Gastroesophageal sphincter (tissue), 4 donors: ENCODE data around the gene TSSK3. TPM values are rescaled to one million over a fixed set of nuclear protein-coding genes. Genes with fewer than 3 reads are reported as not detected.

ENCODE experiments used
- ATAC-seq: fragments of 150-250 bp; one replicate; pipeline ENCODE4 v1.9.1; 2016; ENCODE audit warnings: mild to moderate bottlenecking, moderate library complexity
- H3K27ac ChIP-seq, 4 donors: fragments of 200-600 bp; sonication (generic) in 3 of 4; 1 replicate in 3 of 4; 2 replicates in 1 of 4; pipeline ENCODE4 v1.5.1; 2016 to 2019
- H3K27me3 ChIP-seq: fragments of 200-600 bp; sonication (generic); one replicate; pipeline ENCODE4 v1.5.1; 2019
- H3K36me3 ChIP-seq, 2 donors: fragments of 200-600 bp; sonication (generic); one replicate each; pipeline ENCODE4 v1.5.1; 2019; ENCODE audit warnings: control low read depth in 1 of 2
- H3K4me1 ChIP-seq, 3 donors: fragments of 200-600 bp; sonication (generic); 1 replicate in 2 of 3; 2 replicates in 1 of 3; pipeline ENCODE4 v1.5.1; 2016 to 2019; ENCODE audit warnings: control low read depth in 2 of 3
- H3K4me3 ChIP-seq, 2 donors: fragments of 200-600 bp; sonication (generic); one replicate each; pipeline ENCODE4 v1.5.1; 2019; ENCODE audit warnings: mild to moderate bottlenecking in 1 of 2, moderate library complexity in 1 of 2
- H3K9me3 ChIP-seq, 3 donors: fragments of 200-600 bp; sonication (generic); one replicate each; pipeline ENCODE4 v1.5.1; 2017 to 2019; ENCODE audit warnings: control low read depth in 2 of 3
- EP300 ChIP-seq: sonication (generic); formaldehyde crosslinking; IDR thresholded peaks from one replicate; pipeline ENCODE4 v1.6.1; 2017; ENCODE audit warnings: antibody characterized with exemption, mild to moderate bottlenecking
- POLR2A ChIP-seq, 2 donors: fragments of 450-650 bp; IDR thresholded peaks; one replicate each; pipeline ENCODE4 v1.6.1; 2017; ENCODE audit warnings: antibody characterized with exemption in 2 of 2, mild to moderate bottlenecking in 2 of 2, moderate library complexity in 1 of 2
- POLR2AphosphoS5 ChIP-seq: sonication (generic); formaldehyde crosslinking; IDR thresholded peaks from one replicate; pipeline ENCODE4 v1.6.1; 2017; ENCODE audit warnings: antibody characterized with exemption
- WGBS, 2 donors: methylation state at CpG; one replicate each; pipeline ENCODE4 v1.1.5; 2018; ENCODE audit warnings: low coverage in 1 of 2; 5-methylcytosine and 5-hydroxymethylcytosine counted together
- total RNA-seq, 4 donors: library from RNA; depleted of rRNA; stranded (reverse); fragments of >200 nt; gene quantifications; one replicate each; pipeline ENCODE4 v1.1.0, GENCODE V29; 2016
- TF ChIP-seq, protein P1 (sequence below), 4 experiments: fragments of 200-600 bp in 2 of 4; fragments of 450-650 bp in 2 of 4; sonication (generic) in 1 of 4; IDR thresholded peaks; one replicate each; pipeline ENCODE4 v1.5.1; 2017 to 2019; ENCODE audit warnings: antibody characterized with exemption in 4 of 4, mild to moderate bottlenecking in 2 of 4, moderate library complexity in 2 of 4

Gene TSSK3
- total RNA-seq, 4 donors from 2014 or later, result 3.6 TPM; not detected in 3

- H3K4me3 ChIP-seq, result no peak overlapping the region
- TF ChIP-seq, protein P1, sequence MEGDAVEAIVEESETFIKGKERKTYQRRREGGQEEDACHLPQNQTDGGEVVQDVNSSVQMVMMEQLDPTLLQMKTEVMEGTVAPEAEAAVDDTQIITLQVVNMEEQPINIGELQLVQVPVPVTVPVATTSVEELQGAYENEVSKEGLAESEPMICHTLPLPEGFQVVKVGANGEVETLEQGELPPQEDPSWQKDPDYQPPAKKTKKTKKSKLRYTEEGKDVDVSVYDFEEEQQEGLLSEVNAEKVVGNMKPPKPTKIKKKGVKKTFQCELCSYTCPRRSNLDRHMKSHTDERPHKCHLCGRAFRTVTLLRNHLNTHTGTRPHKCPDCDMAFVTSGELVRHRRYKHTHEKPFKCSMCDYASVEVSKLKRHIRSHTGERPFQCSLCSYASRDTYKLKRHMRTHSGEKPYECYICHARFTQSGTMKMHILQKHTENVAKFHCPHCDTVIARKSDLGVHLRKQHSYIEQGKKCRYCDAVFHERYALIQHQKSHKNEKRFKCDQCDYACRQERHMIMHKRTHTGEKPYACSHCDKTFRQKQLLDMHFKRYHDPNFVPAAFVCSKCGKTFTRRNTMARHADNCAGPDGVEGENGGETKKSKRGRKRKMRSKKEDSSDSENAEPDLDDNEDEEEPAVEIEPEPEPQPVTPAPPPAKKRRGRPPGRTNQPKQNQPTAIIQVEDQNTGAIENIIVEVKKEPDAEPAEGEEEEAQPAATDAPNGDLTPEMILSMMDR (IDR thresholded peaks at IDR 0.05), result no peak
- TF ChIP-seq EP300 (no peak), POLR2A (IDR thresholded peaks at IDR 0.05) (no peak), POLR2AphosphoS5 (no peak)
- H3K4me1 ChIP-seq, result peaks cover 0 to 22% (median 12%) of the 10 kb centered on the region in 3 donors
- no peak overlapping the region for H3K27ac ChIP-seq
- no peaks in the 10 kb centered on the region for H3K9me3 ChIP-seq
- WGBS, 2 donors, result 76% methylated on average over 4 of the region's 6 CpGs; no CpG with 5 or more reads in 1 of the 2 donors
- H3K36me3 ChIP-seq, result peaks cover 0 to 77% of the 10 kb centered on the region in 2 donors
- H3K27me3 ChIP-seq, result no peaks in the 10 kb centered on the region
- ATAC-seq, result no peak
These were observed 3.1 kb downstream of the TSSK3 start for GRCh38 chr1:32365445-32365844.

DNA sequence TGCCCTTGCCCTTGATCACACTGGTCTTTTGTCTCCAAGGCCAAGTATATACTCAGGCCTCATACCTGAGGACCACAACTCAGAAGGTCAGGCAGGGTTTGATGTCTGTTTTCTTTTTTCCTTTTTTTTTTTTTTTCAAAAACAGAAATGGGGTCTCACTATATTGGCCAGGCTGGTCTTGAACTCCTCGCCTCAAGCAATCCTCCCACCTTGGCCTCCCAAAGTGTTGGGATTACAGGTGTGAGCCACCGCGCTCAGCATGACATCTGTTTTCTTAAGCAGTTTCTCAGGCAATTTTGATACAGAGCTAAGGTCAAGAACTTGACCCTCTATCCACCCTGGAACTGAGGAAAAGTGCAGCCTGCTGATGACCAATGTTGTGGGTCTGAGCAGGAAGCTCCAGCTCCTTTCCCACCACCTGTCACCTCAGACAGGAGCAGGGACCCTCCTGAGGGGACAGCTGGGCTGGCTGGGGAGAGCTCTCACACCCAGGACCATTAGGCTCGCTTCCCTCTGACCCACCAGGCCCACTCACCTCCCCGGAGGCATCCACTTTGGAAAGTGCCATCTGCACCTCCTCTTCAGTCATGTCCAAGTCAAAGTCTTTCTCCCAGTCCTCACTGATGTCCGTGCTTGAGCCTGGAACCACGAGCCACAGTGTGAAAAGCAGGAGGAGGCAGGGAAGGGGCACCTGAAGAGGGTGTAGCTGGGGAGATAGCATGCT is 5.7 kb downstream of the TSSK3 start:
- 85 to 95% methylated on average over 5 to 7 of the region's 7 CpGs for WGBS, 2 donors
- no peak for ATAC-seq
- TF ChIP-seq, protein P1 (IDR thresholded peaks at IDR 0.05), result no peak
- no peak for TF ChIP-seq EP300
- no peak for TF ChIP-seq POLR2A (IDR thresholded peaks at IDR 0.05)
- no peak for TF ChIP-seq POLR2AphosphoS5
- Histone ChIP-seq H3K4me3 (no peak overlapping the region), H3K27ac (no peak overlapping the region), H3K9me3 (no peaks in the 10 kb centered on the region), H3K27me3 (no peaks in the 10 kb centered on the region), H3K4me1 (peaks cover 0 to under 1% (median 0%) of the 10 kb centered on the region in 3 donors), H3K36me3 (peaks cover 0 to 95% of the 10 kb centered on the region in 2 donors)

DNA sequence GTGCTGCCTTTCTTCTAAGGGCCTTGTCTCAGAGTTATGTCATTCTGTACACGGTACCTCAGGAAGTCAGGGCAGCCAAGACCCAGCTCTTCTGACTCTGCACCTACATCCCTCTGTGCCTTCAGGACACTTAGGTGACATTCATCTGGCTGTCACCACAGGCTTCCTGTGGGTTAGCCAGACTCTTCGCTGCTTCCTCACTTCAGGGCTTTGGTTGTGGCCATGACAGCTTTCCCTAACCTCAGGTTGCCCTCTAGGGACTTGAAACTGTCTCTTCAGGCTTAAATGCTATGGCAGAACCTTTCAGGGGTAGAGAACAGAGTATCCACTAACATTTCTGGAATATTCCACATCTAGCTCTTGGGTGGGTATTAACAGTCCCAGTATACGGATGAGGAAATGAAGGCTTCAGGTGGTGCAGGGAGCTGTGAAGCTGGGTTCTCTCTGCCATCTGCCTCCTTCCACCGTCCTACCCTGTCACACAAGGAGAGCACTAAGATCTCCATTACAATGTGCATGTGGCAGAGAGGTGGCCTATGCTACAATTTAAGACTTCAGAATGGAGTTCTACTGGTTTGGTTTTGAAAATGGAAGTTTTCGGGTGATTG is 9.9 kb downstream of the TSSK3 start:
- H3K27ac ChIP-seq, result no peak overlapping the region
- TF ChIP-seq POLR2AphosphoS5 (no peak), POLR2A (IDR thresholded peaks at IDR 0.05) (no peak), EP300 (no peak)
- TF ChIP-seq, protein P1 (IDR thresholded peaks at IDR 0.05), result no peak
- ATAC-seq, result no peak
- no peaks in the 10 kb centered on the region for H3K4me1 ChIP-seq
- no peaks in the 10 kb centered on the region for H3K27me3 ChIP-seq
- 73 to 90% methylated on average over 5 of the region's 5 CpGs for whole genome bisulfite sequencing, 2 donors
- H3K4me3 ChIP-seq, result no peak overlapping the region
- no peaks in the 10 kb centered on the region for H3K9me3 ChIP-seq
- H3K36me3 ChIP-seq, result peaks cover 0 to 95% of the 10 kb centered on the region in 2 donors

DNA sequence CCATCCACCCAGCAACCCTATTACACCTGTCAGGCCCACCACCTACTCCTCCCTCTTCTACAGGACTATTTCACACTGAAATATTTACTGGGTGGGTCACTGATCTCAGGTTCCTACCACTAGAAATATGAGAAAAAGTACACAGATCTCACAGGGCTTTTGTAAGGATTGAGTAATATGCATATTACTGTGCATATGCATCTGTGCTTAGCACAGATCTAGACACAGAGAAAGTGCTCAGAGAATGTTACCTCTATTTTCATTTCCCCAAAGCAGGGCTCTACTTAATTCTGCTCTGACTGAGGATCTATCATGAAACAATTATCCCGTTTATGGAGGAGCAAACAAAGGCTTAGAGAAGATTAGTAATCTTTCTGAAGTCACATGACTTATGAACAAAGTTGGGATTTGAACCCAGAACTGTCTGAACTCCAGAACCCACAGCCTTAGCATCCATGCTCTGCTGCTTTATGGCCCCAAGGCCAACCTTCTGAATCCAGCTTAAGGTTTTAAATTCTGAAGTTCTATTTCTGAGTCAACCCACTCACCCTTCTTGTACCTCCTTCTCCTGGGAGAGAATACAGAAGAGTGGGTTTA is 11.8 kb downstream of the TSSK3 start:
- Histone ChIP-seq H3K9me3 (no peaks in the 10 kb centered on the region), H3K36me3 (peaks cover 0 to 95% of the 10 kb centered on the region in 2 donors), H3K27ac (no peak overlapping the region), H3K4me3 (no peak overlapping the region), H3K27me3 (no peaks in the 10 kb centered on the region), H3K4me1 (no peaks in the 10 kb centered on the region)
- TF ChIP-seq, protein P1 (IDR thresholded peaks at IDR 0.05), result no peak
- ATAC-seq, result no peak
- WGBS, 2 donors, result 70 to 80% methylated on average over 1 of the region's 1 CpG
